ENCODE measurements around the gene PAM16.

- TF ChIP-seq REST (IDR thresholded peaks at IDR 0.05; ENCODE audit: insufficient read depth in 1 of 2, low read depth in 2 of 2, low read length in 1 of 2) (no peak), SIN3A (IDR thresholded peaks at IDR 0.05; ENCODE audit: borderline replicate concordance, insufficient read depth, low read depth, low read length) (no peak), POLR2AphosphoS5 (IDR thresholded peaks at IDR 0.05; ENCODE audit: low read depth, low read length) (no peak)
- TF ChIP-seq, protein P1, sequence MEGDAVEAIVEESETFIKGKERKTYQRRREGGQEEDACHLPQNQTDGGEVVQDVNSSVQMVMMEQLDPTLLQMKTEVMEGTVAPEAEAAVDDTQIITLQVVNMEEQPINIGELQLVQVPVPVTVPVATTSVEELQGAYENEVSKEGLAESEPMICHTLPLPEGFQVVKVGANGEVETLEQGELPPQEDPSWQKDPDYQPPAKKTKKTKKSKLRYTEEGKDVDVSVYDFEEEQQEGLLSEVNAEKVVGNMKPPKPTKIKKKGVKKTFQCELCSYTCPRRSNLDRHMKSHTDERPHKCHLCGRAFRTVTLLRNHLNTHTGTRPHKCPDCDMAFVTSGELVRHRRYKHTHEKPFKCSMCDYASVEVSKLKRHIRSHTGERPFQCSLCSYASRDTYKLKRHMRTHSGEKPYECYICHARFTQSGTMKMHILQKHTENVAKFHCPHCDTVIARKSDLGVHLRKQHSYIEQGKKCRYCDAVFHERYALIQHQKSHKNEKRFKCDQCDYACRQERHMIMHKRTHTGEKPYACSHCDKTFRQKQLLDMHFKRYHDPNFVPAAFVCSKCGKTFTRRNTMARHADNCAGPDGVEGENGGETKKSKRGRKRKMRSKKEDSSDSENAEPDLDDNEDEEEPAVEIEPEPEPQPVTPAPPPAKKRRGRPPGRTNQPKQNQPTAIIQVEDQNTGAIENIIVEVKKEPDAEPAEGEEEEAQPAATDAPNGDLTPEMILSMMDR (IDR thresholded peaks at IDR 0.05): no peak
Measured at GRCh38 chr16:4373909-4374742, 23.0 kb upstream of the PAM16 start.

All from Panc1 (cell line).